ENCODE measurements around the gene YWHAH. TPM values are rescaled to one million over a fixed set of nuclear protein-coding genes. Genes with fewer than 3 reads are reported as not detected.

Gene YWHAH
- total and polyA plus RNA-seq, 7 donors = 85.8 to 171 (median 106) TPM

DNA sequence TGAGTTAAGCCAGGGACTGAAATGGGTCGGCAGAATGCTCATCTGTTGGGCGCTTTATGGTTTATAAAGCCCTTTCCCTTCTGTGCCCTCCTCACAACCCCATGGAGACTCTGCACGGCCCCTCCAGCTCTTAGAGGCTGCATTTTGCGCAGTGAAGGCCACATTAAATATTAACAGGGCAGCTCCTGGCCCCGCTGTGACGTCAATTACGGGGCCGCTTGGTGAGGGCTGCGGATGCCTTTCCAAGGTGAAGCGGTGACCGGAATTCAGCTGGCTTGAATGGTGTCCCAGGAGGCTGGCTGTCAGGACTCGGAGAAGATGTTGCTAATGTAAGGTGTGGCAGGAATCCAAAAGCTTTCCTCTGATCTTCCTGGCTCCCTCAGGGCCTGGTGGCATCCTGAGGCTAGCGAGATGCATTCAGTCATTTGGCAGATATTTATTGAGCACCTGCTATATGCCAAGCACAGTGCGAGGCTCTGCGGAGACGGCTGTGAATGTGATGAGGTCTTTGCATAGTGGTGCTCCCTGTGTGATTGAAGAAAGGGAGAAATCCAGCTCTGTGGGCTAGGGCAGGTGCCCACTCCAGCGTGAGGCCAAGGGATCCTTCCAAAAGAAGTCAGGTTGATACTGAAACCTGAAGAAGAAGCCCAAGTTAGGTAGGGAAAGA lies 10.4 kb upstream of the YWHAH start:
- TF ChIP-seq EP300 (IDR thresholded peaks at IDR 0.05) (no peak), POLR2AphosphoS5 (IDR thresholded peaks at IDR 0.05) (no peak), POLR2A (IDR thresholded peaks at IDR 0.05) (no peak)
- TF ChIP-seq, protein P1, sequence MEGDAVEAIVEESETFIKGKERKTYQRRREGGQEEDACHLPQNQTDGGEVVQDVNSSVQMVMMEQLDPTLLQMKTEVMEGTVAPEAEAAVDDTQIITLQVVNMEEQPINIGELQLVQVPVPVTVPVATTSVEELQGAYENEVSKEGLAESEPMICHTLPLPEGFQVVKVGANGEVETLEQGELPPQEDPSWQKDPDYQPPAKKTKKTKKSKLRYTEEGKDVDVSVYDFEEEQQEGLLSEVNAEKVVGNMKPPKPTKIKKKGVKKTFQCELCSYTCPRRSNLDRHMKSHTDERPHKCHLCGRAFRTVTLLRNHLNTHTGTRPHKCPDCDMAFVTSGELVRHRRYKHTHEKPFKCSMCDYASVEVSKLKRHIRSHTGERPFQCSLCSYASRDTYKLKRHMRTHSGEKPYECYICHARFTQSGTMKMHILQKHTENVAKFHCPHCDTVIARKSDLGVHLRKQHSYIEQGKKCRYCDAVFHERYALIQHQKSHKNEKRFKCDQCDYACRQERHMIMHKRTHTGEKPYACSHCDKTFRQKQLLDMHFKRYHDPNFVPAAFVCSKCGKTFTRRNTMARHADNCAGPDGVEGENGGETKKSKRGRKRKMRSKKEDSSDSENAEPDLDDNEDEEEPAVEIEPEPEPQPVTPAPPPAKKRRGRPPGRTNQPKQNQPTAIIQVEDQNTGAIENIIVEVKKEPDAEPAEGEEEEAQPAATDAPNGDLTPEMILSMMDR (IDR thresholded peaks at IDR 0.05) = no peak
- H3K4me1 ChIP-seq = no peaks in the 10 kb centered on the region
- H3K36me3 ChIP-seq = no peaks in the 10 kb centered on the region
- H3K4me3 ChIP-seq = no peak overlapping the region
- no peaks in the 10 kb centered on the region for H3K9me3 ChIP-seq
- no peaks in the 10 kb centered on the region for H3K27me3 ChIP-seq
- no peak for DNase-seq
- H3K27ac ChIP-seq = no peak overlapping the region
- 91 to 92% methylated on average over 17 of the region's 17 CpGs for WGBS, 2 donors
- intact Hi-C loops (cut with DNase I) = no loop called here

DNA sequence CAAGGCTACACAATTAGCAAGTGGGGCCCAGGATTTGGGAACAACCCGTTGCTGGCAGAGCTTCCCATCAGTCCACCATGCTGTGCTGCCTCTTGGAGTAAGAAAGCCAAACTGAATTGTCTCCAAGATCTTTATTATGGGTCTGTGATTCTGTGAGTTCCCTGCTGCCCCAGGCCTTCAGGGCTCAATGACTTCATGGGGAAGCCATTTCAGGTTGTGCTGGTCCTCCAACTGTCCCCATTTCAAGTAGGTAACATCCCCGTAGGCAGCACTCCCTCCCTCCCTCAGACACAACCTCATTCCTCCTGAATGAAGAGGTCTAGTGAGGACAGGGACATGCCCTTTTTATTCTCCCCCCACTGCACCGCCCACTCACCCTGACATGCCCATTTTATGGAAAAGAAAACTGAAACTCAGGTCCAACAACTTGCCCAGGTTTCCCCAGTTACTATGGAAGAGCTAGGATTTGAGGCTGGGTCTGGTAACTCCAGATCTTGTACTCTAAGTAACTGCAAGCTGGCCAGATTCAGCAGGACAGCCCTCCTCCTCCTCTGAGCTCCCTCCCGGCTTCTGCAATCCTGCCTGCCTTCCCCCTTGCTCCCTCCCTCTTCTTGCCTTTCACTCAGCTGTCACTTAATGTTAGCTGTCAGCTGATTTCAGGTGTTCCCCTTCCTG lies 8.2 kb upstream of the YWHAH start:
- Histone ChIP-seq H3K27me3 (no peaks in the 10 kb centered on the region), H3K36me3 (no peaks in the 10 kb centered on the region), H3K4me1 (no peaks in the 10 kb centered on the region), H3K9me3 (no peaks in the 10 kb centered on the region), H3K4me3 (no peak overlapping the region), H3K27ac (no peak overlapping the region)
- DNase-seq = no peak
- WGBS, 2 donors = 71 to 82% methylated on average over 4 of the region's 4 CpGs
- no peak for TF ChIP-seq EP300 (IDR thresholded peaks at IDR 0.05)
- no peak for TF ChIP-seq POLR2AphosphoS5 (IDR thresholded peaks at IDR 0.05)
- TF ChIP-seq POLR2A (IDR thresholded peaks at IDR 0.05) = no peak
- TF ChIP-seq, protein P1 (IDR thresholded peaks at IDR 0.05) = no peak
- intact Hi-C loops (cut with DNase I) = no loop called here

DNA sequence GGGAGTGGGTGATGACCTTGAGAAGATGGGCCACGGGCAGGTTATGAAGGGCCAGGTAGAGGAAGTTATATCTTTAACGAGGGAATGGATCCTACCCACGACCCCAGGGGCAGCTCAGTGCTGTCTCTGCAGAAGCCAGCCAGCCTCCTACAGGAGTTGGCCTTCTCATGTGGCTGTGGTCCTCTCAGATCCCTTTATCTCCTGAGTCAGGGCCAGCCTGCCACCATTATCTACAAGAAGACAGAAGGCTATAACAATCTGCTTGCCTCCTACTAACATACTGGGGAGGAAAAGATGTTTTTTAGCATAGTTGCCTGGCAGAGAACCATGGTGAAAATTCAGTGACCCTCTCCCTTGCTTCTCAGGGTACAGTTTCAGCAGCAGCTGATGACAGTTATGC lies 7.0 kb upstream of the YWHAH start:
- no peaks in the 10 kb centered on the region for H3K4me1 ChIP-seq
- H3K9me3 ChIP-seq = no peaks in the 10 kb centered on the region
- DNase-seq = no peak
- H3K36me3 ChIP-seq = no peaks in the 10 kb centered on the region
- no peak overlapping the region for H3K4me3 ChIP-seq
- 70 to 83% methylated on average over 3 of the region's 3 CpGs for WGBS, 2 donors
- TF ChIP-seq POLR2A (IDR thresholded peaks at IDR 0.05) = no peak
- no peak for TF ChIP-seq EP300 (IDR thresholded peaks at IDR 0.05)
- TF ChIP-seq POLR2AphosphoS5 (IDR thresholded peaks at IDR 0.05) = no peak
- TF ChIP-seq, protein P1 (IDR thresholded peaks at IDR 0.05) = no peak
- H3K27me3 ChIP-seq = no peaks in the 10 kb centered on the region
- intact Hi-C loops (cut with DNase I) = no loop called here
- H3K27ac ChIP-seq = no peak overlapping the region

DNA sequence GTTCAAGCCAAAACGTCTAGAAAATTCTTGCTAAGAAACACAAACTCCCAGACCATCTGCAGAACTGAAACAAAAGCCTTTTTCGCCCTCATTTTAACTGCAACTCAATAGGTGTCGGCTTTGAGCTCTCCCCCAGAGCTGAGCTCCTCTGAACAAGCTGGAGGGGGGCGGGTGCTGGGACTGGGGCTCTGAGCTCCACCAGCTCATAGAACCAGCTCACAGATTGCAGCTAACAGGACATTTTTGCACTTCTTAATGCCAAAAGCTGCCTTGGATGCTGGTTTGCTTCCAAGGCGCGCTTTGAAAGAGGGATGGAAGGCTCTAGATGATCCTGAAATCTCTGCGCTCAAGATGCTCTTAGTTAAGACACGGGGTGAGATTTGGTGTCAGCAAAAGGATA lies 6.0 kb upstream of the YWHAH start:
- Histone ChIP-seq H3K9me3 (no peaks in the 10 kb centered on the region), H3K36me3 (no peaks in the 10 kb centered on the region), H3K4me1 (peaks cover 0 to 1% (median 0%) of the 10 kb centered on the region in 4 donors), H3K27ac (no peak overlapping the region), H3K27me3 (no peaks in the 10 kb centered on the region), H3K4me3 (no peak overlapping the region)
- no peak for DNase-seq
- TF ChIP-seq POLR2A (IDR thresholded peaks at IDR 0.05) = no peak
- 81 to 82% methylated on average over 8 of the region's 8 CpGs for WGBS, 2 donors
- intact Hi-C loops (cut with DNase I) = no loop called here

DNA sequence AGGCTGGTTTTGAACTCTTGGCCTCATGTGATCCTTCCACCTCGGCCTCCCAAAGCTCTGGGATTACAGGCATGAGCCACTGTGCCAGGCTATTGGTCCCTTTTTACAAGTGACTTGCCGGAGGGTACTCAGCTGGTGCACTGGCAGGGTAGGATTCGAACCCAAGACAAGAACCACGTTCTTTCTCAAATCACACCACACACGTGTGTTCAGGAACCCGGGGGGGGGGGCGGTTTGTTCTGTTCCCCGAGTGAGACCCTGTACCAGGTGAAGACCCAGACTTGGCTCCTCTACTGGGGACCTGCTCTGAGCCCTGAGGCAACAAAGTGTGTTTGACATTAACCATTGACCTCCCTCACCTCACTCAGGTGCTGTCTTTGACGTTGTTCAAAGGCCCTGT lies 3.8 kb upstream of the YWHAH start:
- Histone ChIP-seq H3K4me3 (no peak overlapping the region), H3K27me3 (no peaks in the 10 kb centered on the region), H3K4me1 (peaks cover 0 to 8% (median 6%) of the 10 kb centered on the region in 4 donors), H3K36me3 (no peaks in the 10 kb centered on the region), H3K27ac (no peak overlapping the region), H3K9me3 (no peaks in the 10 kb centered on the region)
- intact Hi-C loops (cut with DNase I) = loop anchor here (10.0 kb wide), 2 partner anchors 186 to 534 kb away; partner anchors contain the start of genes DEPDC5, FBXO7 and PRR14L
- WGBS, 2 donors = 87 to 92% methylated on average over 9 of the region's 9 CpGs
- DNase-seq = no peak
- TF ChIP-seq POLR2AphosphoS5 (IDR thresholded peaks at IDR 0.05) (no peak), POLR2A (IDR thresholded peaks at IDR 0.05) (no peak), EP300 (IDR thresholded peaks at IDR 0.05) (no peak)
- TF ChIP-seq, protein P1 (IDR thresholded peaks at IDR 0.05) = no peak
